Measurements from ENCODE around the gene NADSYN1.

The NADSYN1 gene

DNA sequence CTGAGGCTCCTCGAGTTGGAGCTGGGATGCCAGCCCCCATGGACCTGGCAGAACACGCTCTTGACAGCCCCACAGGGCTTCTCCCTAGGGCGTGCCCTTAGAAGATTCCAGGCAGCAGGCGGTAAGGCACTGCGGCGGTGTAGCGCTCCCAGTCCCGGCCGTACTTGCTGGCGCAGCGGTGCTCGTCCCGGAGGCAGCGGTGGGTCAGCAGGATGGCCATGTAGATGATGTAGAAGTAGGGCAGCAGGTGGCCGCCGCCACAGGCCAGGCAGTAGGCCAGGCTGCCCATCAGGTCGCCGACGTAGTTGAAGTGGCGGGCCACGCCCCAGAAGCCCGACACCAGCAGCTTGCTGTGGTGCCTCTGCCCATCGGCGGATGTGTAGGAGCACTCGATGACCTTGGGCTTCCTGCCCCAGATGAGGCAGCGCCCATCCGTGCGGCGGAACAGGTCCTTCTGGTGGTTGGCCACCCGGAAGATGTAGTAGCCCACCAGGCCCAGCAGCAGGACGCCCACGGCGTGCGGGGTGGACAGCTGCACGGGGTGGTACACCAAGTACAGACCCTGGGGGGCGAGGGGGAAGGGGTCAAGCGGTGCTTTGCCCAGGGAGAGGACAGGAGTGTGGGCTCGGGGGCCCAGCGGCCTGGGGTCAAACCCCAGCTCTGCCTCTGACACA is 17.6 kb upstream of the NADSYN1 start:
- H3K27ac ChIP-seq (ENCODE audit: low read depth, low read length), result no peak overlapping the region
- H3K4me3 ChIP-seq (ENCODE audit: low read length), result no peak overlapping the region
- H3K4me2 ChIP-seq (ENCODE audit: low read length), result no peak overlapping the region
- no peaks in the 10 kb centered on the region for H3F3A ChIP-seq (ENCODE audit: control insufficient read depth, insufficient read depth)
- 0 out of 2 replicates have a peak, but pooled peaks cover 4% of the 10 kb centered on the region for H4K20me1 ChIP-seq (ENCODE audit: control insufficient read depth, insufficient read depth, low read depth, low read length)
- no peaks in the 10 kb centered on the region for H3K4me1 ChIP-seq (ENCODE audit: control insufficient read depth, low read length)
- H3K9me3 ChIP-seq (ENCODE audit: control insufficient read depth, insufficient read depth, low read length), result no peaks in the 10 kb centered on the region
- H3K79me2 ChIP-seq (ENCODE audit: control insufficient read depth, low read length), result no peaks in the 10 kb centered on the region
- H3K9me2 ChIP-seq (replicated peaks; ENCODE audit: control insufficient read depth, low read length), result no peaks in the 10 kb centered on the region
- H3K36me3 ChIP-seq (ENCODE audit: control insufficient read depth, low read length), result peaks cover 64% of the 10 kb centered on the region
- no peaks in the 10 kb centered on the region for H3K27me3 ChIP-seq (ENCODE audit: control insufficient read depth, low read length)
- TF ChIP-seq, protein P1, sequence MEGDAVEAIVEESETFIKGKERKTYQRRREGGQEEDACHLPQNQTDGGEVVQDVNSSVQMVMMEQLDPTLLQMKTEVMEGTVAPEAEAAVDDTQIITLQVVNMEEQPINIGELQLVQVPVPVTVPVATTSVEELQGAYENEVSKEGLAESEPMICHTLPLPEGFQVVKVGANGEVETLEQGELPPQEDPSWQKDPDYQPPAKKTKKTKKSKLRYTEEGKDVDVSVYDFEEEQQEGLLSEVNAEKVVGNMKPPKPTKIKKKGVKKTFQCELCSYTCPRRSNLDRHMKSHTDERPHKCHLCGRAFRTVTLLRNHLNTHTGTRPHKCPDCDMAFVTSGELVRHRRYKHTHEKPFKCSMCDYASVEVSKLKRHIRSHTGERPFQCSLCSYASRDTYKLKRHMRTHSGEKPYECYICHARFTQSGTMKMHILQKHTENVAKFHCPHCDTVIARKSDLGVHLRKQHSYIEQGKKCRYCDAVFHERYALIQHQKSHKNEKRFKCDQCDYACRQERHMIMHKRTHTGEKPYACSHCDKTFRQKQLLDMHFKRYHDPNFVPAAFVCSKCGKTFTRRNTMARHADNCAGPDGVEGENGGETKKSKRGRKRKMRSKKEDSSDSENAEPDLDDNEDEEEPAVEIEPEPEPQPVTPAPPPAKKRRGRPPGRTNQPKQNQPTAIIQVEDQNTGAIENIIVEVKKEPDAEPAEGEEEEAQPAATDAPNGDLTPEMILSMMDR (IDR thresholded peaks at IDR 0.05; ENCODE audit: low read depth, low read length, poor library complexity, severe bottlenecking), result no peak
- TF ChIP-seq EZH2phosphoT487 (IDR thresholded peaks at IDR 0.05; ENCODE audit: borderline replicate concordance, low read length), result no peak

DNA sequence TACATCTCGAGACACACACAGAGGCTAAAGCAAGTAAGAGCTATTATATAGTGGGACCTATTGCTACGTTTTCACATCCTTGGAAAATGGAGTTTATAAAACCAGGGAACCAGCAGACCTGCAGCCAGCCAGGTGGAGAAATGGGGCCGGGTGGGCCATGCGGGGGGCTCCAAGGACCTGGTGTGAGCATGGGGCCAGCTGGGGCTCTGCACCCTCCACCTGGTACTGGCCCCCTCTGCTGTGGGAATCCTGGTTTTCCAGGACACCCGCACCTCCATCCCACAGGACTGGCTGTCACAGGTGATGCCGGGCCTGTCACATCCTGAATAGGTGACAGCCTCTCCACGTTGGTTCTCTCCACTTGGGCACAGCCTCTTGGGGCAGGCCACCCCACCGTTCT is 16.1 kb upstream of the NADSYN1 start:
- Histone ChIP-seq H3K36me3 (ENCODE audit: control insufficient read depth, low read length) (peaks cover 78% of the 10 kb centered on the region), H3F3A (ENCODE audit: control insufficient read depth, insufficient read depth) (no peaks in the 10 kb centered on the region), H3K9me3 (ENCODE audit: control insufficient read depth, insufficient read depth, low read length) (no peaks in the 10 kb centered on the region), H3K4me1 (ENCODE audit: control insufficient read depth, low read length) (no peaks in the 10 kb centered on the region), H3K79me2 (ENCODE audit: control insufficient read depth, low read length) (no peaks in the 10 kb centered on the region), H3K4me2 (ENCODE audit: low read length) (no peak overlapping the region), H3K4me3 (ENCODE audit: low read length) (no peak overlapping the region), H3K27ac (ENCODE audit: low read depth, low read length) (no peak overlapping the region), H4K20me1 (ENCODE audit: control insufficient read depth, insufficient read depth, low read depth, low read length) (0 out of 2 replicates have a peak, but pooled peaks cover 4% of the 10 kb centered on the region), H3K9me2 (replicated peaks; ENCODE audit: control insufficient read depth, low read length) (no peaks in the 10 kb centered on the region), H3K27me3 (ENCODE audit: control insufficient read depth, low read length) (no peaks in the 10 kb centered on the region)
- TF ChIP-seq, protein P1 (IDR thresholded peaks at IDR 0.05; ENCODE audit: low read depth, low read length, poor library complexity, severe bottlenecking), result no peak
- TF ChIP-seq EZH2phosphoT487 (IDR thresholded peaks at IDR 0.05; ENCODE audit: borderline replicate concordance, low read length), result no peak

DNA sequence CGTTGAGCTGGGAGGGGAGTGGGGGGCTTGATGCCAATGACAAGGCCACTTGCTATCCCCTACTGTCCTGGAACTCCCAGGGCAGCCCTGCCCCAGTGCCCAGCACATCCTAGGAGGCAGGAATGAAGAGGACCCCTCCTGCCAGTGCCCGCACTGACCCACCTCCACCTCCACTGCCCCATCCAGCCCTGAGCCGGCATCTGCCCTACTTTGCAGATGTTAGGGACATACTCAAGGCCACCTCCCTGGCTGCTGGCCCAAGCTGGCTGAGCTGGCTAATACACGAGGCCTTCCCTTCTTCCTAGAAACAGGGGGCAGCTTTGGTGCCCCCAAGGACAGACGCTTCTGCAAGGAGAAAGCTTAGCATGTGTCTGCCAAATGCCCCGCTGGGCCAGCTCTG is 15.6 kb upstream of the NADSYN1 start:
- Histone ChIP-seq H3K79me2 (ENCODE audit: control insufficient read depth, low read length) (no peaks in the 10 kb centered on the region), H3F3A (ENCODE audit: control insufficient read depth, insufficient read depth) (no peaks in the 10 kb centered on the region), H3K4me2 (ENCODE audit: low read length) (no peak overlapping the region), H3K27me3 (ENCODE audit: control insufficient read depth, low read length) (no peaks in the 10 kb centered on the region), H3K4me3 (ENCODE audit: low read length) (no peak overlapping the region), H3K27ac (ENCODE audit: low read depth, low read length) (no peak overlapping the region), H3K9me2 (replicated peaks; ENCODE audit: control insufficient read depth, low read length) (no peaks in the 10 kb centered on the region), H4K20me1 (ENCODE audit: control insufficient read depth, insufficient read depth, low read depth, low read length) (0 out of 2 replicates have a peak, but pooled peaks cover 4% of the 10 kb centered on the region), H3K9me3 (ENCODE audit: control insufficient read depth, insufficient read depth, low read length) (no peaks in the 10 kb centered on the region), H3K4me1 (ENCODE audit: control insufficient read depth, low read length) (no peaks in the 10 kb centered on the region), H3K36me3 (ENCODE audit: control insufficient read depth, low read length) (peaks cover 81% of the 10 kb centered on the region)
- TF ChIP-seq, protein P1 (IDR thresholded peaks at IDR 0.05; ENCODE audit: low read depth, low read length, poor library complexity, severe bottlenecking), result no peak
- no peak for TF ChIP-seq EZH2phosphoT487 (IDR thresholded peaks at IDR 0.05; ENCODE audit: borderline replicate concordance, low read length)

All from DOHH2 (cell line).